Measurements from ENCODE around the gene GRIN3B. TPM values are rescaled to one million over a fixed set of nuclear protein-coding genes. Genes with fewer than 3 reads are reported as not detected.

GRIN3B gene
- total and polyA plus RNA-seq, 2 experiments from 2014 or later = 0.54 TPM; not detected in 1

DNA sequence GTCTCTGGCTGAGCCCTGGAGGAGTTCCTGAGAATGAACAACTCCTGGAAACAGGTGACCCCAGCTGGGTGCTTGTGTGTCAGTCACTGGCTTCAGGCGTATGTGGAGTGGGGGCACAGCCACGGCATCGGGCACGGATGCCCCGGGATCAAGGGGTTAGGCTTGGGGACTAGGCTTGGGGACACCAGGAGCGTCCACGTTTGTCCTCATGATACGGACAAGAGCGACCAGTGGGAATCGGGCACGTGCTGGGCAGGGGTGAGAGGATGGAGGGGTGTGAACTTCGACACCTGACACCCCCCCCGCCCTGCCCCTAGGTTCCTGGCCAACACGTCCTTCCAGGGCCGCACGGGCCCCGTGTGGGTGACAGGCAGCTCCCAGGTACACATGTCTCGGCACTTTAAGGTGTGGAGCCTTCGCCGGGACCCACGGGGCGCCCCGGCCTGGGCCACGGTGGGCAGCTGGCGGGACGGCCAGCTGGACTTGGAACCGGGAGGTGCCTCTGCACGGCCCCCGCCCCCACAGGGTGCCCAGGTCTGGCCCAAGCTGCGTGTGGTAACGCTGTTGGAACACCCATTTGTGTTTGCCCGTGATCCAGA is 4.1 kb downstream of the GRIN3B start:
- in situ Hi-C loops (cut with MboI) = no loop called here
- no peak overlapping the region for H3K27ac ChIP-seq
- H3K9ac ChIP-seq = no peak overlapping the region
- H3F3A ChIP-seq (ENCODE audit: insufficient read depth) = no peaks in the 10 kb centered on the region
- no peaks in the 10 kb centered on the region for H3K9me3 ChIP-seq (ENCODE audit: low read depth)
- no peaks in the 10 kb centered on the region for H3K9me2 ChIP-seq (ENCODE audit: insufficient read depth)
- H2AFZ ChIP-seq = no peak overlapping the region
- H3K4me3 ChIP-seq = no peak overlapping the region
- H4K20me1 ChIP-seq (ENCODE audit: insufficient read depth) = no peaks in the 10 kb centered on the region
- TF ChIP-seq EZH2phosphoT487 (IDR thresholded peaks at IDR 0.05; ENCODE audit: insufficient read depth, low read depth) = no peak
- no peak for TF ChIP-seq EZH2 (IDR thresholded peaks at IDR 0.05; ENCODE audit: insufficient read depth, poor library complexity, severe bottlenecking)
- no peak overlapping the region for H3K4me2 ChIP-seq (ENCODE audit: unreplicated experiment)
- DNase-seq = no peak
- no peaks in the 10 kb centered on the region for H3K4me1 ChIP-seq (ENCODE audit: insufficient read depth)
- no peaks in the 10 kb centered on the region for H3K36me3 ChIP-seq (ENCODE audit: low read depth)
- WGBS, 2 experiments (ENCODE audit: low coverage in 1 of 2, low lambda C conversion rate in 2 of 2, missing lambda C conversion rate in 2 of 2) = 55 to 60% methylated on average over 23 to 32 of the region's 32 CpGs
- no peaks in the 10 kb centered on the region for H3K79me2 ChIP-seq (ENCODE audit: insufficient read depth)
- peaks cover 4% of the 10 kb centered on the region; the same call in 1 of the 2 replicates for H3K27me3 ChIP-seq (replicated peaks; ENCODE audit: insufficient read depth)

DNA sequence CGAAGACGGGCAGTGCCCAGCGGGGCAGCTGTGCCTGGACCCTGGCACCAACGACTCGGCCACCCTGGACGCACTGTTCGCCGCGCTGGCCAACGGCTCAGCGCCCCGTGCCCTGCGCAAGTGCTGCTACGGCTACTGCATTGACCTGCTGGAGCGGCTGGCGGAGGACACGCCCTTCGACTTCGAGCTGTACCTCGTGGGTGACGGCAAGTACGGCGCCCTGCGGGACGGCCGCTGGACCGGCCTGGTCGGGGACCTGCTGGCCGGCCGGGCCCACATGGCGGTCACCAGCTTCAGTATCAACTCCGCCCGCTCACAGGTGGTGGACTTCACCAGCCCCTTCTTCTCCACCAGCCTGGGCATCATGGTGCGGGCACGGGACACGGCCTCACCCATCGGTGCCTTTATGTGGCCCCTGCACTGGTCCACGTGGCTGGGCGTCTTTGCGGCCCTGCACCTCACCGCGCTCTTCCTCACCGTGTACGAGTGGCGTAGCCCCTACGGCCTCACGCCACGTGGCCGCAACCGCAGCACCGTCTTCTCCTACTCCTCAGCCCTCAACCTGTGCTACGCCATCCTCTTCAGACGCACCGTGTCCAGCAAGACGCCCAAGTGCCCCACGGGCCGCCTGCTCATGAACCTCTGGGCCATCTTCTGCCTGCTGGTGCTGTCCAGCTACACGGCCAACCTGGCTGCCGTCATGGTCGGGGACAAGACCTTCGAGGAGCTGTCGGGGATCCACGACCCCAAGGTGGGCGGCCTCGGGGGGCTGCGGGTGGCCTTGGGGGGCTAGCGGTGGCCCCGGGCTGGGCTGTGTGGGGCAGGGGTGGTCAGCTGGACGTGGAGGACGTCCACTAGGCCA is 4.8 kb downstream of the GRIN3B start:
- H3K79me2 ChIP-seq (ENCODE audit: insufficient read depth) = no peaks in the 10 kb centered on the region
- H3K27me3 ChIP-seq (replicated peaks; ENCODE audit: insufficient read depth) = no peaks in the 10 kb centered on the region
- TF ChIP-seq EZH2phosphoT487 (IDR thresholded peaks at IDR 0.05; ENCODE audit: insufficient read depth, low read depth) (no peak), EZH2 (IDR thresholded peaks at IDR 0.05; ENCODE audit: insufficient read depth, poor library complexity, severe bottlenecking) (no peak)
- H3K4me3 ChIP-seq = no peak overlapping the region
- DNase-seq = no peak
- H3K27ac ChIP-seq = no peak overlapping the region
- H3K9me3 ChIP-seq (ENCODE audit: low read depth) = no peaks in the 10 kb centered on the region
- H2AFZ ChIP-seq = no peak overlapping the region
- H3K4me2 ChIP-seq (ENCODE audit: unreplicated experiment) = no peak overlapping the region
- 86 to 89% methylated on average over 62 to 70 of the region's 70 CpGs for WGBS, 2 experiments (ENCODE audit: low coverage in 1 of 2, low lambda C conversion rate in 2 of 2, missing lambda C conversion rate in 2 of 2)
- no peaks in the 10 kb centered on the region for H3F3A ChIP-seq (ENCODE audit: insufficient read depth)
- in situ Hi-C loops (cut with MboI) = no loop called here
- H3K9ac ChIP-seq = no peak overlapping the region
- H3K4me1 ChIP-seq (ENCODE audit: insufficient read depth) = no peaks in the 10 kb centered on the region
- H3K9me2 ChIP-seq (ENCODE audit: insufficient read depth) = no peaks in the 10 kb centered on the region
- no peaks in the 10 kb centered on the region for H4K20me1 ChIP-seq (ENCODE audit: insufficient read depth)
- H3K36me3 ChIP-seq (ENCODE audit: low read depth) = no peaks in the 10 kb centered on the region

DNA sequence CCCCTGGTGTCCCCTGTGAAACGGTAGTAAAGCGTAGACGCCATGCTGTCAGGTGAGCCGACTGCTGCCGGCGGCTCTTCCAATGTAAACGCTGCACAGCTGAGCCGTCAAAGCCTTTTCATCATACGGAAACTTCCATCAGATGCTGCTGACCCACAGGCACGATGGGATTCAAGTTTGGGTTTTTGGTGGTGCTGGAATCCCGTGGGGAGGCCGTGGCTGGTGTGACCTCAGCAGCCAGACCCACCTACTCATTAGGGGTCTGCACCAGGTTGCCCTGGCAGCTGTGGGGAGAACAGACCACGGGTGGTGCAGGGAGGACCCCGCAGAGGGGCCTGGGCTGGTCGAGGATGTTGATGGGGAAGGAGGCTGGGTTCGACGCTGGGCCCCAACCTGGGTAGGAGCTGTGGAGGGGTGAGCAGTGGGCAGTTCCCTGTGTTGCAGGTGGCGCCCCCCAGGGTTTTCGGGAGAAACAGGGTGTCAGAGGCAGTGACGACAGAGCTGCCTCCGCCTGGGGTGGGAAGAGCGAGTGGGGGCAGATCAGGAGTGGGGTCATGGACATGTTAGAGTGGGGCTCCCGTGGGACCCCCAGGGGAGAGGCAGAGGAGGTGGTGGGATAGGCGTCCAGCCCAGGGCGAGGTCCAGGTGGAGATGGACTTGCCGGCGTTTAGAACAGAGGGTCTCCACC is 6.6 kb downstream of the GRIN3B start:
- Histone ChIP-seq H2AFZ (no peak overlapping the region), H3K9me3 (ENCODE audit: low read depth) (no peaks in the 10 kb centered on the region), H3K27ac (no peak overlapping the region), H3K4me2 (ENCODE audit: unreplicated experiment) (no peak overlapping the region), H3K9ac (no peak overlapping the region), H3K4me1 (ENCODE audit: insufficient read depth) (no peaks in the 10 kb centered on the region), H4K20me1 (ENCODE audit: insufficient read depth) (no peaks in the 10 kb centered on the region), H3K9me2 (ENCODE audit: insufficient read depth) (no peaks in the 10 kb centered on the region), H3K4me3 (no peak overlapping the region), H3K79me2 (ENCODE audit: insufficient read depth) (0 out of 2 replicates have a peak, but pooled peaks cover 2% of the 10 kb centered on the region), H3F3A (ENCODE audit: insufficient read depth) (no peaks in the 10 kb centered on the region), H3K36me3 (ENCODE audit: low read depth) (no peaks in the 10 kb centered on the region), H3K27me3 (replicated peaks; ENCODE audit: insufficient read depth) (no peaks in the 10 kb centered on the region)
- no peak for DNase-seq
- TF ChIP-seq EZH2phosphoT487 (IDR thresholded peaks at IDR 0.05; ENCODE audit: insufficient read depth, low read depth) = no peak
- WGBS, 2 experiments (ENCODE audit: low coverage in 1 of 2, low lambda C conversion rate in 2 of 2, missing lambda C conversion rate in 2 of 2) = 67 to 68% methylated on average over 25 to 27 of the region's 27 CpGs
- in situ Hi-C loops (cut with MboI) = no loop called here

DNA sequence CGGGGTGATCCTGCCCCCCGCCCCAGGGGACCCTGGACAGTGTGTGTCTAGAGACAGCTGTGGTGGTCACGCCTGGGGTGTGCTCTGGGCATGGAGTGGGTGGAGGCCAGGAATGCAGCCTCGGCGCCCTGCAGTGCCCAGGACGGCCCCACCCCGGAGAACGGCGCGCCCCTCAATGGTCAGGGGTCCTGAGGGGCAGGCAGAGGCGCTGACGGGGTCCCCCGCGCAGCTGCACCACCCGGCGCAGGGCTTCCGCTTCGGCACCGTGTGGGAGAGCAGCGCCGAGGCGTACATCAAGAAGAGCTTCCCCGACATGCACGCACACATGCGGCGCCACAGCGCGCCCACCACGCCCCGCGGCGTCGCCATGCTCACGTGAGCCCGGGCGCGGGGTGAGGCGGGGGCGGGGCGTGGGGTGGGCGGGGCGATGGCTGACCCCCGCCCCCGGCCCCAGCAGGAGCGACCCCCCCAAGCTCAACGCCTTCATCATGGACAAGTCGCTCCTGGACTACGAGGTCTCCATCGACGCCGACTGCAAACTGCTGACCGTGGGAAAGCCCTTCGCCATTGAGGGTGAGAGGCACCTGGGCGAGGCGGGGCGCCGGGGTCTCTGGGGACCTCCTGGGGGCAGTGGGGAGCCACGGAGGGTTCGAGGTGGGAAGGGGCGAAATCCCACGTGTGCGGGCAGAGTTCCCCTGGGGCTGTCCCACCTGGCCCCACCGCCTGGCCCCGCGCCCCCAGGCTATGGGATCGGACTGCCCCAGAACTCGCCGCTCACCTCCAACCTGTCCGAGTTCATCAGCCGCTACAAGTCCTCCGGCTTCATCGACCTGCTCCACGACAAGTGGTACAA is 7.4 kb downstream of the GRIN3B start:
- no peaks in the 10 kb centered on the region for H3K27me3 ChIP-seq (replicated peaks; ENCODE audit: insufficient read depth)
- H4K20me1 ChIP-seq (ENCODE audit: insufficient read depth) = no peaks in the 10 kb centered on the region
- H3K36me3 ChIP-seq (ENCODE audit: low read depth) = no peaks in the 10 kb centered on the region
- H2AFZ ChIP-seq = no peak overlapping the region
- in situ Hi-C loops (cut with MboI) = no loop called here
- no peaks in the 10 kb centered on the region for H3K9me2 ChIP-seq (ENCODE audit: insufficient read depth)
- H3K9ac ChIP-seq = no peak overlapping the region
- 87 to 88% methylated on average over 30 to 71 of the region's 73 CpGs for WGBS, 2 experiments (ENCODE audit: low coverage in 1 of 2, low lambda C conversion rate in 2 of 2, missing lambda C conversion rate in 2 of 2)
- H3K4me2 ChIP-seq (ENCODE audit: unreplicated experiment) = no peak overlapping the region
- H3K9me3 ChIP-seq (ENCODE audit: low read depth) = no peaks in the 10 kb centered on the region
- TF ChIP-seq EZH2 (IDR thresholded peaks at IDR 0.05; ENCODE audit: insufficient read depth, poor library complexity, severe bottlenecking) (no peak), EZH2phosphoT487 (IDR thresholded peaks at IDR 0.05; ENCODE audit: insufficient read depth, low read depth) (no peak)
- H3K27ac ChIP-seq = no peak overlapping the region
- no peak for DNase-seq
- H3K4me1 ChIP-seq (ENCODE audit: insufficient read depth) = no peaks in the 10 kb centered on the region
- no peak overlapping the region for H3K4me3 ChIP-seq
- H3F3A ChIP-seq (ENCODE audit: insufficient read depth) = no peaks in the 10 kb centered on the region
- H3K79me2 ChIP-seq (ENCODE audit: insufficient read depth) = peaks cover 9% of the 10 kb centered on the region; the same call in 1 of the 2 replicates
